ENCODE results near the gene STK24.
"Not testable (repeated sequence)": the region's sequence is repeated elsewhere in the genome, so short reads cannot be mapped to it uniquely, and the experiment has no call there.

STK24 gene

GRCh38 chr13:98422046-98422445, 154.9 kb downstream of the STK24 start:
- DNase-seq (ENCODE audit: low read depth) = no peak

GRCh38 chr13:98420554-98421175, 156.2 kb downstream of the STK24 start:
- no peak overlapping the region for H3K4me3 ChIP-seq (ENCODE audit: low read depth, low read length)
- TF ChIP-seq CTCF (conservative IDR thresholded peaks at IDR 0.05; ENCODE audit: low read depth, low read length) = no peak
- DNase-seq (ENCODE audit: low read depth) = peak; percentile 16

More at GRCh38 chr13:98422046-98422445, 154.9 kb downstream of the STK24 start:
- TF ChIP-seq CTCF (conservative IDR thresholded peaks at IDR 0.05; ENCODE audit: low read depth, low read length) = no peak
- no peak overlapping the region for H3K4me3 ChIP-seq (ENCODE audit: low read depth, low read length)

GRCh38 chr13:98419786-98420553, 156.9 kb downstream of the STK24 start:
- DNase-seq (ENCODE audit: low read depth) = no peak
- no peak for TF ChIP-seq CTCF (conservative IDR thresholded peaks at IDR 0.05; ENCODE audit: low read depth, low read length)
- no peak overlapping the region for H3K4me3 ChIP-seq (ENCODE audit: low read depth, low read length)

GRCh38 chr13:98416408-98416807, 160.5 kb downstream of the STK24 start:
- TF ChIP-seq CTCF (conservative IDR thresholded peaks at IDR 0.05; ENCODE audit: low read depth, low read length) = no peak
- no peak for DNase-seq (ENCODE audit: low read depth)
- H3K4me3 ChIP-seq (ENCODE audit: low read depth, low read length) = no peak overlapping the region

GRCh38 chr13:98415326-98416070, 161.4 kb downstream of the STK24 start:
- no peak overlapping the region for H3K4me3 ChIP-seq (ENCODE audit: low read depth, low read length)
- DNase-seq (ENCODE audit: low read depth) = no peak
- no peak for TF ChIP-seq CTCF (conservative IDR thresholded peaks at IDR 0.05; ENCODE audit: low read depth, low read length)

GRCh38 chr13:98413796-98414195, 163.1 kb downstream of the STK24 start:
- H3K4me3 ChIP-seq (ENCODE audit: low read depth, low read length) = no peak overlapping the region
- DNase-seq (ENCODE audit: low read depth) = no peak
- no peak for TF ChIP-seq CTCF (conservative IDR thresholded peaks at IDR 0.05; ENCODE audit: low read depth, low read length)

- H3K4me3 ChIP-seq (ENCODE audit: low read depth, low read length); DNase-seq (ENCODE audit: low read depth): not testable (repeated sequence)
These were observed 163.6 kb downstream of the STK24 start for GRCh38 chr13:98413278-98413677.

All from choroid plexus epithelial cell (primary cell).